GM19463 (cell line): ENCODE results near the gene CCNJL.
A peak's percentile ranks its signal among the peaks of the same experiment; 100 is the strongest.
"Not testable (repeated sequence)": the region's sequence is repeated elsewhere in the genome, so short reads cannot be mapped to it uniquely, and the experiment has no call there.

Experiments used
- ATAC-seq: cut with Tn5 transposase; IDR thresholded peaks from one replicate; pipeline ENCODE4 v1.9.1; 2021; ENCODE audit warnings: mild to moderate bottlenecking, moderate library complexity; ENCODE audit not compliant: unreplicated experiment

The CCNJL gene

GRCh38 chr5:160312134-160312959, at the start of gene CCNJL:
CCNJL (minus strand) TSS chr5:160312564; CDS start chr5:160311923, 641 bp downstream.
- ATAC-seq: peak; percentile 57

GRCh38 chr5:160361624-160362228, 49.4 kb upstream of the CCNJL start:
- no peak for ATAC-seq

- no peak for ATAC-seq
Observed at GRCh38 chr5:160360310-160360709, 47.9 kb upstream of the CCNJL start.

GRCh38 chr5:160359816-160360215, 47.5 kb upstream of the CCNJL start:
- ATAC-seq: no peak

GRCh38 chr5:160359242-160359641, 46.9 kb upstream of the CCNJL start:
- no peak for ATAC-seq

GRCh38 chr5:160357861-160358411, 45.6 kb upstream of the CCNJL start:
- no peak for ATAC-seq

GRCh38 chr5:160357394-160357793, 45.0 kb upstream of the CCNJL start:
- no peak for ATAC-seq

GRCh38 chr5:160356550-160357347, 44.4 kb upstream of the CCNJL start:
- no peak for ATAC-seq

- ATAC-seq: no peak
Observed at GRCh38 chr5:160354666-160355065, 42.3 kb upstream of the CCNJL start.

- no peak for ATAC-seq
Observed at GRCh38 chr5:160353379-160353778, 41.0 kb upstream of the CCNJL start.

GRCh38 chr5:160352308-160352707, 39.9 kb upstream of the CCNJL start:
- no peak for ATAC-seq

- ATAC-seq: no peak
Observed at GRCh38 chr5:160349935-160350303, 37.6 kb upstream of the CCNJL start.

GRCh38 chr5:160349249-160349934, 37.0 kb upstream of the CCNJL start:
- ATAC-seq: no peak

GRCh38 chr5:160348080-160348479, 35.7 kb upstream of the CCNJL start:
- no peak for ATAC-seq

- ATAC-seq: no peak
Observed at GRCh38 chr5:160347448-160347847, 35.1 kb upstream of the CCNJL start.

- no peak for ATAC-seq
Observed at GRCh38 chr5:160342413-160342941, 30.1 kb upstream of the CCNJL start.

GRCh38 chr5:160341309-160341870, 29.0 kb upstream of the CCNJL start:
- ATAC-seq: no peak

- not testable (repeated sequence) for ATAC-seq
Observed at GRCh38 chr5:160340513-160340912, 28.1 kb upstream of the CCNJL start.

- no peak for ATAC-seq
Observed at GRCh38 chr5:160339406-160340130, 27.2 kb upstream of the CCNJL start.
